HCT116 (cell line): Measurements from ENCODE around the gene INTS1. TPM values are rescaled to one million over a fixed set of nuclear protein-coding genes. Genes with fewer than 3 reads are reported as not detected.

Experiments used
- ATAC-seq: fragments of 200-7000 bp; cut with Tn5 transposase; 2 replicates; pipeline ENCODE4 v1.9.1; 2020; ENCODE audit warnings: mild to moderate bottlenecking, moderate library complexity
- BruUV-seq: library from RNA; stranded (reverse); fragments of 400-500 nt; replicated peaks from 2 replicates; lab custom pipeline; 2021; lab: Mats Ljungman, UMichigan
- CTCF ChIA-PET: fragments of 300-600 bp; sonication (Branson Sonifier 250); formaldehyde crosslinking; loops from one replicate; lab custom pipeline; 2021; ENCODE audit warnings: antibody characterized with exemption; lab: Charles Lee
- POLR2A ChIA-PET: fragments of 300-600, 350-600 bp; sonication (Branson Sonifier 250); formaldehyde crosslinking; loops from one replicate; lab custom pipeline; 2021; ENCODE audit warnings: antibody characterized with exemption; lab: Charles Lee
- RAD21 ChIA-PET, 2 experiments: fragments of 300-600 bp; sonication (Branson Sonifier 250); formaldehyde crosslinking; loops; one replicate each; lab custom pipeline; 2023; ENCODE audit warnings: low total read pairs in 2 of 2; ENCODE audit not compliant: uncharacterized antibody in 2 of 2, unreplicated experiment in 2 of 2, low non-redundant PET in 1 of 2; lab: Charles Lee
- DNase-seq: peaks from one replicate; pipeline ENCODE4 v3.0.0-alpha.2; 2010; ENCODE audit warnings: low read depth, low spot score
- H2AFZ ChIP-seq: fragments of 200-600 bp; shearing (Covaris generic), sonication (generic); 2 replicates; pipeline ENCODE4 v1.6.1; 2017; ENCODE audit warnings: low read depth, mixed run types, mixed read lengths, antibody characterized with exemption, low read length; ENCODE audit not compliant: poor library complexity, severe bottlenecking
- H3K27ac ChIP-seq: 2 replicates; pipeline ENCODE4 v1.5.1; 2012; ENCODE audit warnings: low read depth, low read length
- H3K27me3 ChIP-seq: fragments of 200-600 bp; sonication (generic); 2 replicates; pipeline ENCODE4 v1.6.1; 2016; ENCODE audit warnings: mixed run types, low read length, mixed read lengths; ENCODE audit not compliant: insufficient read depth
- H3K36me3 ChIP-seq, 2 experiments: fragments of 200-500 bp in 1 of 2; fragments of 200-600 bp in 1 of 2; sonication (Bioruptor generic) in 1 of 2; sonication (generic) in 1 of 2; 2 replicates each; pipeline versions ENCODE4 v1.5.1 to v1.6.1; 2014 to 2016; ENCODE audit warnings: low read length in 2 of 2, inconsistent platforms in 1 of 2, mixed read lengths in 1 of 2, mixed run types in 1 of 2; ENCODE audit not compliant: insufficient read depth in 2 of 2, control insufficient read depth in 1 of 2
- H3K4me1 ChIP-seq, 2 experiments: fragments of 200-600 bp in 1 of 2; sonication (generic) in 1 of 2; 2 replicates each; pipeline versions ENCODE4 v1.5.1 to v1.6.1; 2012 to 2017; ENCODE audit warnings: low read length in 2 of 2, inconsistent platforms in 1 of 2, mild to moderate bottlenecking in 1 of 2, mixed read lengths in 1 of 2, mixed run types in 1 of 2, moderate library complexity in 1 of 2; ENCODE audit not compliant: insufficient read depth in 2 of 2, control insufficient read depth in 1 of 2
- H3K4me2 ChIP-seq: fragments of 200-600 bp; sonication (generic); 2 replicates; pipeline ENCODE4 v1.6.1; 2017; ENCODE audit warnings: mixed run types, low read length, mixed read lengths
- H3K4me3 ChIP-seq, 2 experiments: fragments of 200-600 bp in 1 of 2; sonication (generic) in 1 of 2; replicated peaks in 1 of 2; 2 replicates each; pipeline ENCODE4 v1.5.1; 2011 to 2016; ENCODE audit warnings: low read length in 2 of 2, control low read depth in 1 of 2, low read depth in 1 of 2, mild to moderate bottlenecking in 1 of 2, mixed read lengths in 1 of 2, mixed run types in 1 of 2
- H3K79me2 ChIP-seq: fragments of 200-600 bp; sonication (generic); 2 replicates; pipeline ENCODE4 v1.6.1; 2017; ENCODE audit warnings: mild to moderate bottlenecking, mixed run types, low read length, moderate library complexity, mixed read lengths; ENCODE audit not compliant: insufficient read depth
- H3K9ac ChIP-seq: fragments of 200-600 bp; sonication (generic); 2 replicates; pipeline ENCODE4 v1.6.1; 2016; ENCODE audit warnings: low read length, mixed read lengths
- H3K9me2 ChIP-seq: fragments of 200-600 bp; sonication (generic), shearing (Covaris generic); 2 replicates; pipeline ENCODE4 v1.6.1; 2017; ENCODE audit warnings: mixed run types, mild to moderate bottlenecking, moderate library complexity; ENCODE audit not compliant: insufficient read depth
- H3K9me3 ChIP-seq, 2 experiments: fragments of 200-500 bp in 1 of 2; fragments of 200-600 bp in 1 of 2; sonication (Bioruptor generic) in 1 of 2; sonication (generic) in 1 of 2; 2 replicates each; pipeline ENCODE4 v1.6.1; 2014 to 2017; ENCODE audit warnings: low read length in 2 of 2, mixed read lengths in 2 of 2, inconsistent platforms in 1 of 2, low read depth in 1 of 2, mild to moderate bottlenecking in 1 of 2, mixed run types in 1 of 2, moderate library complexity in 1 of 2; ENCODE audit not compliant: control insufficient read depth in 1 of 2, insufficient read depth in 1 of 2
- H4K20me1 ChIP-seq: fragments of 200-600 bp; sonication (generic), shearing (Covaris generic); 2 replicates; pipeline ENCODE4 v1.6.1; 2017; ENCODE audit warnings: mixed run types, mild to moderate bottlenecking, moderate library complexity; ENCODE audit not compliant: insufficient read depth
- CBX3 ChIP-seq: IDR thresholded peaks from 2 replicates; pipeline ENCODE4 v1.6.1; 2012; ENCODE audit warnings: low read depth
- EGR1 ChIP-seq: IDR thresholded peaks from 2 replicates; pipeline ENCODE4 v1.6.1; 2012; ENCODE audit warnings: low read depth
- ELF1 ChIP-seq: IDR thresholded peaks from 2 replicates; pipeline ENCODE4 v1.6.1; 2012; ENCODE audit warnings: low read depth, borderline replicate concordance
- EZH2 ChIP-seq: fragments of 200-600 bp; sonication (generic); IDR thresholded peaks from 2 replicates; pipeline ENCODE4 v1.6.1; 2017; ENCODE audit warnings: antibody characterized with exemption, mixed run types
- FOSL1 ChIP-seq: IDR thresholded peaks from 2 replicates; pipeline ENCODE4 v1.6.1; 2012; ENCODE audit warnings: low read depth
- SIN3A ChIP-seq: IDR thresholded peaks from 2 replicates; pipeline ENCODE4 v1.6.1; 2012; ENCODE audit warnings: low read depth
- SRF ChIP-seq: IDR thresholded peaks from 2 replicates; pipeline ENCODE4 v1.6.1; 2012; ENCODE audit warnings: low read depth
- TCF7L2 ChIP-seq: IDR thresholded peaks from 2 replicates; pipeline ENCODE4 v1.7.0; 2011; ENCODE audit warnings: borderline replicate concordance, inconsistent platforms; ENCODE audit not compliant: insufficient read depth, insufficient read length; ENCODE audit errors: extremely low read depth
- YY1 ChIP-seq: IDR thresholded peaks from 2 replicates; pipeline ENCODE4 v1.6.1; 2011; ENCODE audit warnings: low read length, low read depth, moderate library complexity, mild to moderate bottlenecking; ENCODE audit not compliant: insufficient replicate concordance; ENCODE audit errors: extremely low read depth
- ZFX ChIP-seq: fragments of 450-650 bp; IDR thresholded peaks from 2 replicates; pipeline ENCODE4 v1.6.1; 2017
- intact Hi-C: fragments of 100-400 bp; cut with micrococcal nuclease; formaldehyde crosslinking; loops from 2 replicates; pipeline ENCODE4 v1.10.0; 2022
- total RNA-seq: library from RNA; stranded (reverse); gene quantifications from one replicate; pipeline ENCODE4 v1.2.1, GENCODE V29; 2021; ENCODE audit not compliant: unreplicated experiment
- TF ChIP-seq, protein P1 (sequence below), 3 experiments: fragments of 200-600 bp in 1 of 3; sonication (generic) in 1 of 3; IDR thresholded peaks in 2 of 3; conservative IDR thresholded peaks in 1 of 3; 2 replicates each; pipeline ENCODE4 v1.5.1; 2012 to 2017; ENCODE audit warnings: low read depth in 2 of 3, low read length in 2 of 3, antibody characterized with exemption in 1 of 3, borderline replicate concordance in 1 of 3, control low read depth in 1 of 3, mild to moderate bottlenecking in 1 of 3, mixed read lengths in 1 of 3, mixed run types in 1 of 3, moderate library complexity in 1 of 3; ENCODE audit not compliant: insufficient read depth in 1 of 3
- TF ChIP-seq, protein P2 (sequence below): IDR thresholded peaks from 2 replicates; pipeline ENCODE4 v1.6.1; 2012
- TF ChIP-seq, protein P3 (sequence below): IDR thresholded peaks from 2 replicates; pipeline ENCODE4 v1.6.1; 2012; ENCODE audit warnings: low read depth

INTS1 gene
- total RNA-seq, 1 experiment from 2014 or later = 167 TPM

DNA sequence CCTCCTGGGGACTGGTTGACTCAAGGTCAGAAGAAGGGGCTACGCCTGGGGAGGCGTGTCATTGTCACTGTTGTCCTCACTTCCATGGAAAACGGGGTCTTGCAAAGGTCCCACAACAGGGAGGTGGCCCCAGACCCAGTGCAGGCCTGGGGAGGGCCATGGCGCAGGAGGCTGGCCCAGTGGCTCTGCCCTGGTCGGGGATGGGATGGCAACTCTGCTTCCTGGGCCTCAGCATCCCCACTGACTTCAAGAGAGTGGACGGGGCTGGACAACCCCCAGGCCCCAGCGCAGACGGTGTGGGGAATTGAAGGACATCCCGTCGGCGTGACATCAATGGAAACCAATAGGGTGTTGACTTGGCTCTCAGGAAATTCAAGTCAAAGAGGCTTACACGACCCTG, 80.1 kb downstream of the INTS1 start (continued):
- TF ChIP-seq, protein P1, sequence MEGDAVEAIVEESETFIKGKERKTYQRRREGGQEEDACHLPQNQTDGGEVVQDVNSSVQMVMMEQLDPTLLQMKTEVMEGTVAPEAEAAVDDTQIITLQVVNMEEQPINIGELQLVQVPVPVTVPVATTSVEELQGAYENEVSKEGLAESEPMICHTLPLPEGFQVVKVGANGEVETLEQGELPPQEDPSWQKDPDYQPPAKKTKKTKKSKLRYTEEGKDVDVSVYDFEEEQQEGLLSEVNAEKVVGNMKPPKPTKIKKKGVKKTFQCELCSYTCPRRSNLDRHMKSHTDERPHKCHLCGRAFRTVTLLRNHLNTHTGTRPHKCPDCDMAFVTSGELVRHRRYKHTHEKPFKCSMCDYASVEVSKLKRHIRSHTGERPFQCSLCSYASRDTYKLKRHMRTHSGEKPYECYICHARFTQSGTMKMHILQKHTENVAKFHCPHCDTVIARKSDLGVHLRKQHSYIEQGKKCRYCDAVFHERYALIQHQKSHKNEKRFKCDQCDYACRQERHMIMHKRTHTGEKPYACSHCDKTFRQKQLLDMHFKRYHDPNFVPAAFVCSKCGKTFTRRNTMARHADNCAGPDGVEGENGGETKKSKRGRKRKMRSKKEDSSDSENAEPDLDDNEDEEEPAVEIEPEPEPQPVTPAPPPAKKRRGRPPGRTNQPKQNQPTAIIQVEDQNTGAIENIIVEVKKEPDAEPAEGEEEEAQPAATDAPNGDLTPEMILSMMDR (IDR thresholded peaks at IDR 0.05 in 2 of 3, conservative IDR thresholded peaks at IDR 0.05 in 1 of 3; ENCODE audit: borderline replicate concordance in 1 of 3, insufficient read depth in 1 of 3, low read depth in 2 of 3, low read length in 2 of 3) = no peak
- no peak for TF ChIP-seq EGR1

DNA sequence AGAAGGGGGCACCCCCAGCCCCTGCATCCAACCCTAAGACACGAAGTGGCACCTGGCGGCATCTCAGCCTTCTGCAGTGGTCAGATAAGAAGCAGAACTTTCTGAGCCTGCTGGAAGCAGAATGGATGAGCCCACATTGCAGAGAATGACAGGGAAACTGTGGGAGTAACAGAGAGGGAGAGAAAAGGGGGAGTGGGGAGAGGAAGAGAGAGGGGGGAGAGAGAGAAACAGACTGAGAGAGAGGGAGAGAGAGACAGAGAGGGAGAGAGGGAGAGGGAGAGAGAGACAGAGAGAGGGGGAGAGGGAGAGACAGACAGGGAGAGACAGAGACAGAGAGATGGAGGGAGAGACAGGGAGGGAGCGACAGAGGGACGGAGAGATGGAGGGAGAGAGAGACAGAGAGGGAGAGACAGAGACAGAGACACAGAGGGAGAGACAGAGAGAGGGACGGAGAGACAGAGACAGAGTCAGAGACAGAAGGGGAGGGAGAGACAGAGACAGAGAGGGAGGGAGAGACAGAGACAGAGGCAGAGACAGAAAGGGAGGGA, 80.9 kb downstream of the INTS1 start:
- Histone ChIP-seq H3K4me2 (no peak overlapping the region), H3K9ac (no peak overlapping the region), H3K4me1 (peaks cover 0 to 5% of the 10 kb centered on the region in 2 experiments; a peak in 2 of 4 replicates), H2AFZ (no peak overlapping the region), H3K79me2 (no peaks in the 10 kb centered on the region), H3K27me3 (no peaks in the 10 kb centered on the region), H3K36me3 (no peaks in the 10 kb centered on the region), H4K20me1 (no peaks in the 10 kb centered on the region), H3K27ac (no peak overlapping the region), H3K4me3 (no peak overlapping the region), H3K9me3 (no peaks in the 10 kb centered on the region), H3K9me2 (no peaks in the 10 kb centered on the region)
- ChIA-PET CTCF (interaction anchor here (0.8 to 1.0 kb wide), 2 partner anchors 9 to 10 kb away, joined by 4 read pairs; no protein-coding TSS in a partner anchor), POLR2A (no interaction called here), RAD21 (no interaction called here)
- no TSS peak for BruUV-seq
- intact Hi-C loops = no loop called here
- no peak for DNase-seq
- no peak for ATAC-seq
- TF ChIP-seq SRF = no peak
- TF ChIP-seq ZFX = no peak
- TF ChIP-seq ELF1 = no peak
- TF ChIP-seq EZH2 = no peak
- TF ChIP-seq TCF7L2 = no peak
- no peak for TF ChIP-seq EGR1
- no peak for TF ChIP-seq FOSL1
- TF ChIP-seq, protein P2, sequence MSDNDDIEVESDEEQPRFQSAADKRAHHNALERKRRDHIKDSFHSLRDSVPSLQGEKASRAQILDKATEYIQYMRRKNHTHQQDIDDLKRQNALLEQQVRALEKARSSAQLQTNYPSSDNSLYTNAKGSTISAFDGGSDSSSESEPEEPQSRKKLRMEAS = no peak
- no peak for TF ChIP-seq CBX3
- TF ChIP-seq, protein P3, sequence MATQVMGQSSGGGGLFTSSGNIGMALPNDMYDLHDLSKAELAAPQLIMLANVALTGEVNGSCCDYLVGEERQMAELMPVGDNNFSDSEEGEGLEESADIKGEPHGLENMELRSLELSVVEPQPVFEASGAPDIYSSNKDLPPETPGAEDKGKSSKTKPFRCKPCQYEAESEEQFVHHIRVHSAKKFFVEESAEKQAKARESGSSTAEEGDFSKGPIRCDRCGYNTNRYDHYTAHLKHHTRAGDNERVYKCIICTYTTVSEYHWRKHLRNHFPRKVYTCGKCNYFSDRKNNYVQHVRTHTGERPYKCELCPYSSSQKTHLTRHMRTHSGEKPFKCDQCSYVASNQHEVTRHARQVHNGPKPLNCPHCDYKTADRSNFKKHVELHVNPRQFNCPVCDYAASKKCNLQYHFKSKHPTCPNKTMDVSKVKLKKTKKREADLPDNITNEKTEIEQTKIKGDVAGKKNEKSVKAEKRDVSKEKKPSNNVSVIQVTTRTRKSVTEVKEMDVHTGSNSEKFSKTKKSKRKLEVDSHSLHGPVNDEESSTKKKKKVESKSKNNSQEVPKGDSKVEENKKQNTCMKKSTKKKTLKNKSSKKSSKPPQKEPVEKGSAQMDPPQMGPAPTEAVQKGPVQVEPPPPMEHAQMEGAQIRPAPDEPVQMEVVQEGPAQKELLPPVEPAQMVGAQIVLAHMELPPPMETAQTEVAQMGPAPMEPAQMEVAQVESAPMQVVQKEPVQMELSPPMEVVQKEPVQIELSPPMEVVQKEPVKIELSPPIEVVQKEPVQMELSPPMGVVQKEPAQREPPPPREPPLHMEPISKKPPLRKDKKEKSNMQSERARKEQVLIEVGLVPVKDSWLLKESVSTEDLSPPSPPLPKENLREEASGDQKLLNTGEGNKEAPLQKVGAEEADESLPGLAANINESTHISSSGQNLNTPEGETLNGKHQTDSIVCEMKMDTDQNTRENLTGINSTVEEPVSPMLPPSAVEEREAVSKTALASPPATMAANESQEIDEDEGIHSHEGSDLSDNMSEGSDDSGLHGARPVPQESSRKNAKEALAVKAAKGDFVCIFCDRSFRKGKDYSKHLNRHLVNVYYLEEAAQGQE = no peak
- TF ChIP-seq YY1 = no peak
- TF ChIP-seq SIN3A = no peak
